C4-2B (cell line): ENCODE results near the gene TBCE.
"Not testable (repeated sequence)": the region's sequence is repeated elsewhere in the genome, so short reads cannot be mapped to it uniquely, and the experiment has no call there.

ENCODE experiments used
- CTCF ChIP-seq: fragments of 450-650 bp; conservative IDR thresholded peaks from 2 replicates; pipeline ENCODE4 v1.5.1; 2017; ENCODE audit warnings: mild to moderate bottlenecking
- ZFX ChIP-seq: fragments of 450-650 bp; IDR thresholded peaks from 2 replicates; pipeline ENCODE4 v1.6.1; 2017

GRCh38 chr1:235462832-235463231 is 95.6 kb downstream of the TBCE start:
- not testable (repeated sequence) for TF ChIP-seq CTCF, ZFX
